GM12878 (cell line): ENCODE measurements around the gene FBXL2.

Experiments used
- CTCF ChIP-seq, 3 experiments: IDR thresholded peaks in 2 of 3; conservative IDR thresholded peaks in 1 of 3; 2 replicates each; pipeline ENCODE4 v1.5.1; 2011; ENCODE audit warnings: low read depth in 3 of 3, low read length in 3 of 3, mild to moderate bottlenecking in 3 of 3, control low read depth in 2 of 3, moderate library complexity in 2 of 3, inconsistent platforms in 1 of 3, mixed read lengths in 1 of 3; ENCODE audit not compliant: control insufficient read depth in 2 of 3, insufficient read depth in 1 of 3; ENCODE audit errors: extremely low read depth in 1 of 3
- DPF2 ChIP-seq: fragments of 450-650 bp; IDR thresholded peaks from 2 replicates; pipeline ENCODE4 v1.6.1; 2017; ENCODE audit warnings: mild to moderate bottlenecking
- EGR1 ChIP-seq, 2 experiments: IDR thresholded peaks; 1 replicate in 1 of 2; 2 replicates in 1 of 2; pipeline ENCODE4 v1.6.1; 2011 to 2012; ENCODE audit warnings: low read depth in 2 of 2, low read length in 2 of 2, borderline replicate concordance in 1 of 2, mild to moderate bottlenecking in 1 of 2, moderate library complexity in 1 of 2
- NFYB ChIP-seq: IDR thresholded peaks from 2 replicates; pipeline ENCODE4 v1.6.1; 2011; ENCODE audit warnings: low read depth, mild to moderate bottlenecking, low read length, improper control_type of control experiment, moderate library complexity; ENCODE audit not compliant: insufficient read depth
- POLR2A ChIP-seq: IDR thresholded peaks from 2 replicates; pipeline ENCODE4 v1.6.1; 2011; ENCODE audit warnings: low read depth, mild to moderate bottlenecking, low read length
- POLR2AphosphoS5 ChIP-seq: IDR thresholded peaks from 2 replicates; pipeline ENCODE4 v1.6.1; 2011; ENCODE audit warnings: mild to moderate bottlenecking, low read length, inconsistent platforms
- RFX5 ChIP-seq: IDR thresholded peaks from 2 replicates; pipeline ENCODE4 v1.6.1; 2011; ENCODE audit warnings: low read depth, low read length, improper control_type of control experiment
- SP1 ChIP-seq: IDR thresholded peaks from one replicate; pipeline ENCODE4 v1.6.1; 2011; ENCODE audit warnings: low read depth, low read length
- SREBF1 ChIP-seq: IDR thresholded peaks from 2 replicates; pipeline ENCODE4 v1.6.1; 2012; ENCODE audit warnings: mild to moderate bottlenecking, low read length
- TCF12 ChIP-seq: IDR thresholded peaks from 2 replicates; pipeline ENCODE4 v1.6.1; 2011; ENCODE audit warnings: low read depth, mild to moderate bottlenecking, low read length
- TF ChIP-seq, protein P1 (sequence below): fragments of 450-650 bp; conservative IDR thresholded peaks from 2 replicates; pipeline ENCODE4 v1.6.1; 2017; ENCODE audit warnings: mild to moderate bottlenecking, moderate library complexity

DNA sequence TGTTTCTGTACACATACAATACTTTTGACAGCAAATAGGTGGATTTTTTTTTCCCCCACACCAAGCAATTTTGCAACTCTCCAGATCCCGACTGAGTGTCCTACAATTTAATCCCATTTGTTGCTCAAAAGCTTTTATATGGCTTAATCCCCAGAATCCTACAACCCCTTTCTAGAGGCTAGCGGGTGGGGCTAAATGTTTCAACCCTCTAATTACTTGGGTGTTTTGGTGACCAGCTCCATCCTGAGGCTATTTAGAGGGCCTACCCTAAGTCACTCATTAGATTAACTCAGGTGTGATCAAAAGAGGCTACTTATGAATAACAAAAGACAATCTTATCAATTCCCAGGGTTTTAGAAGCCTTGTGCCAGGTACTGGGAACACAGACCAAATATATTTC lies 21.0 kb upstream of the FBXL2 start:
- TF ChIP-seq, protein P1, sequence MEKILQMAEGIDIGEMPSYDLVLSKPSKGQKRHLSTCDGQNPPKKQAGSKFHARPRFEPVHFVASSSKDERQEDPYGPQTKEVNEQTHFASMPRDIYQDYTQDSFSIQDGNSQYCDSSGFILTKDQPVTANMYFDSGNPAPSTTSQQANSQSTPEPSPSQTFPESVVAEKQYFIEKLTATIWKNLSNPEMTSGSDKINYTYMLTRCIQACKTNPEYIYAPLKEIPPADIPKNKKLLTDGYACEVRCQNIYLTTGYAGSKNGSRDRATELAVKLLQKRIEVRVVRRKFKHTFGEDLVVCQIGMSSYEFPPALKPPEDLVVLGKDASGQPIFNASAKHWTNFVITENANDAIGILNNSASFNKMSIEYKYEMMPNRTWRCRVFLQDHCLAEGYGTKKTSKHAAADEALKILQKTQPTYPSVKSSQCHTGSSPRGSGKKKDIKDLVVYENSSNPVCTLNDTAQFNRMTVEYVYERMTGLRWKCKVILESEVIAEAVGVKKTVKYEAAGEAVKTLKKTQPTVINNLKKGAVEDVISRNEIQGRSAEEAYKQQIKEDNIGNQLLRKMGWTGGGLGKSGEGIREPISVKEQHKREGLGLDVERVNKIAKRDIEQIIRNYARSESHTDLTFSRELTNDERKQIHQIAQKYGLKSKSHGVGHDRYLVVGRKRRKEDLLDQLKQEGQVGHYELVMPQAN, result no peak
- TF ChIP-seq TCF12 (no peak), CTCF (IDR thresholded peaks at IDR 0.05 in 2 of 3, conservative IDR thresholded peaks at IDR 0.05 in 1 of 3; ENCODE audit: control insufficient read depth in 2 of 3, extremely low read depth in 1 of 3, insufficient read depth in 1 of 3, low read depth in 3 of 3, low read length in 3 of 3) (no peak), SP1 (no peak), POLR2A (no peak), NFYB (no peak), DPF2 (no peak), RFX5 (no peak), POLR2AphosphoS5 (no peak), EGR1 (IDR thresholded peaks at IDR 0.05; ENCODE audit: borderline replicate concordance in 1 of 2, low read depth in 2 of 2, low read length in 2 of 2) (no peak), SREBF1 (no peak)
